Stimulated activated CD4-positive, alpha-beta T cell treated with anti-CD3 and anti-CD28 coated beads, Interleukin-1b, Interleukin-23, amount 100 ng/mL, for 4 hours (primary cell): Measurements from ENCODE around the gene SEC14L3.

Experiments
- DNase-seq, 2 donors: peaks; one replicate each; pipeline ENCODE4 v3.0.0-alpha.2; 2020; ENCODE audit warnings: low read depth in 2 of 2

Gene SEC14L3

GRCh38 chr22:30471616-30472318, at the start of gene SEC14L3:
Gene SEC14L3 (minus strand): TSS chr22:30472017. CDS start chr22:30471958, 59 bp downstream.
- no peak for DNase-seq

GRCh38 chr22:30519842-30520425, 48.1 kb upstream of the SEC14L3 start:
- DNase-seq, result no peak

- no peak for DNase-seq
Observed at GRCh38 chr22:30516731-30517130, 44.9 kb upstream of the SEC14L3 start.

GRCh38 chr22:30516273-30516672, 44.5 kb upstream of the SEC14L3 start:
- DNase-seq, result no peak

- DNase-seq, result no peak
Observed at GRCh38 chr22:30514252-30514651, 42.4 kb upstream of the SEC14L3 start.

GRCh38 chr22:30513462-30513861, 41.6 kb upstream of the SEC14L3 start:
- no peak for DNase-seq

- DNase-seq, result no peak
Observed at GRCh38 chr22:30511911-30512310, 40.1 kb upstream of the SEC14L3 start.

GRCh38 chr22:30511109-30511508, 39.3 kb upstream of the SEC14L3 start:
- DNase-seq, result no peak

GRCh38 chr22:30508216-30508615, 36.4 kb upstream of the SEC14L3 start:
- no peak for DNase-seq

GRCh38 chr22:30507670-30508069, 35.9 kb upstream of the SEC14L3 start:
- DNase-seq, result no peak

- no peak for DNase-seq
Observed at GRCh38 chr22:30506507-30506968, 34.7 kb upstream of the SEC14L3 start.

GRCh38 chr22:30503551-30503950, 31.7 kb upstream of the SEC14L3 start:
- no peak for DNase-seq

GRCh38 chr22:30502911-30503310, 31.1 kb upstream of the SEC14L3 start:
- DNase-seq, result no peak

- DNase-seq, result no peak
Observed at GRCh38 chr22:30502153-30502552, 30.3 kb upstream of the SEC14L3 start.

- DNase-seq, result no peak
Observed at GRCh38 chr22:30500628-30501027, 28.8 kb upstream of the SEC14L3 start.

- no peak for DNase-seq
Observed at GRCh38 chr22:30497466-30498150, 25.8 kb upstream of the SEC14L3 start.

- DNase-seq, result no peak
Observed at GRCh38 chr22:30495041-30495784, 23.4 kb upstream of the SEC14L3 start.

GRCh38 chr22:30492144-30492543, 20.3 kb upstream of the SEC14L3 start:
- no peak for DNase-seq

GRCh38 chr22:30491381-30491780, 19.6 kb upstream of the SEC14L3 start:
- DNase-seq, result no peak

- no peak for DNase-seq
Observed at GRCh38 chr22:30490399-30490798, 18.6 kb upstream of the SEC14L3 start.

GRCh38 chr22:30488121-30488520, 16.3 kb upstream of the SEC14L3 start:
- DNase-seq, result no peak

- DNase-seq, result no peak
Observed at GRCh38 chr22:30486661-30487115, 14.9 kb upstream of the SEC14L3 start.
